K562 (cell line): ENCODE data around the gene FIGLA. TPM values are rescaled to one million over a fixed set of nuclear protein-coding genes. Genes with fewer than 3 reads are reported as not detected.

Experiments used
- ATAC-seq: fragments of 200-7000 bp; cut with Tn5 transposase; 3 replicates; pipeline ENCODE4 v1.9.1; 2020; ENCODE audit warnings: moderate library complexity
- BruUV-seq: library from RNA; stranded (reverse); fragments of 400-500 nt; replicated peaks from 2 replicates; lab custom pipeline; 2021; lab: Mats Ljungman, UMichigan
- CTCF ChIA-PET: fragments of 300-600 bp; formaldehyde crosslinking; extraction: SDS; loops from one replicate; lab custom pipeline; 2021; ENCODE audit warnings: low intra/inter-chr PET ratio; lab: Yijun Ruan, JAX
- POLR2A ChIA-PET: fragments of 300-600, 350-650 bp; sonication (Branson Sonifier 250); formaldehyde crosslinking; extraction: SDS; loops from one replicate; lab custom pipeline; 2021; ENCODE audit warnings: antibody characterized with exemption, inconsistent platforms; lab: Yijun Ruan, JAX
- DNase-seq, 4 experiments: peaks; one replicate each; pipeline versions ENCODE4 v3.0.0 to v3.0.0-alpha.2; 2011 to 2018; ENCODE audit warnings: low spot score in 3 of 4, mixed read lengths in 3 of 4; ENCODE audit errors: extremely low read depth in 1 of 4
- FAIRE-seq: peaks from 2 replicates; lab custom pipeline; 2011; peaks lifted over from hg19 to GRCh38; lab: Jason Lieb, UNC
- H2AFZ ChIP-seq: 2 replicates; pipeline ENCODE4 v1.6.0; 2011; ENCODE audit warnings: low read depth, low read length, control low read depth, inconsistent platforms
- H3K27ac ChIP-seq: fragments of 200-600 bp; 3 replicates; pipeline ENCODE4 v1.8.0; 2011; ENCODE audit warnings: low read depth, mild to moderate bottlenecking, control low read depth, inconsistent platforms, low read length, moderate library complexity, mixed read lengths; ENCODE audit errors: extremely low read depth
- H3K27me3 ChIP-seq, 2 experiments: fragments of 300-600 bp in 1 of 2; 2 replicates in 1 of 2; 3 replicates in 1 of 2; pipeline versions ENCODE4 v1.6.0 to v1.8.0; 2011; ENCODE audit warnings: inconsistent platforms in 2 of 2, low read length in 2 of 2, mild to moderate bottlenecking in 1 of 2, mixed read lengths in 1 of 2, moderate library complexity in 1 of 2; ENCODE audit not compliant: control insufficient read depth in 2 of 2, insufficient read depth in 2 of 2
- H3K36me3 ChIP-seq: fragments of 300-600 bp; 3 replicates; pipeline ENCODE4 v1.8.0; 2011; ENCODE audit warnings: mild to moderate bottlenecking, low read length, inconsistent platforms; ENCODE audit not compliant: control insufficient read depth, insufficient read depth
- H3K4me1 ChIP-seq, 2 experiments: fragments of 200-600 bp in 1 of 2; replicated peaks in 1 of 2; 2 replicates in 1 of 2; 3 replicates in 1 of 2; pipeline versions ENCODE4 v1.5.1 to v1.8.0; 2011; ENCODE audit warnings: inconsistent platforms in 2 of 2, low read length in 2 of 2, mild to moderate bottlenecking in 1 of 2, mixed read lengths in 1 of 2, moderate library complexity in 1 of 2; ENCODE audit not compliant: control insufficient read depth in 2 of 2, insufficient read depth in 2 of 2
- H3K4me2 ChIP-seq: 2 replicates; pipeline ENCODE4 v1.6.1; 2011; ENCODE audit warnings: low read length, control low read depth, inconsistent platforms, mixed read lengths; ENCODE audit not compliant: insufficient read depth
- H3K4me3 ChIP-seq: fragments of 200-600 bp; sonication (generic), shearing (Covaris generic); 2 replicates; pipeline ENCODE4 v1.5.1; 2016; ENCODE audit warnings: control low read depth, inconsistent platforms
- H3K79me2 ChIP-seq: fragments of 200-600 bp; 3 replicates; pipeline ENCODE4 v1.8.0; 2011; ENCODE audit warnings: low read length, inconsistent platforms; ENCODE audit not compliant: control insufficient read depth, insufficient read depth
- H3K9ac ChIP-seq, 2 experiments: 2 replicates each; pipeline versions ENCODE4 v1.6.0 to v1.6.1; 2011; ENCODE audit warnings: low read depth in 2 of 2, low read length in 2 of 2, control low read depth in 1 of 2, inconsistent platforms in 1 of 2, mild to moderate bottlenecking in 1 of 2, mixed read lengths in 1 of 2; ENCODE audit not compliant: insufficient read depth in 1 of 2
- H3K9me1 ChIP-seq: one replicate; pipeline ENCODE4 v1.6.0; 2011; ENCODE audit warnings: inconsistent platforms, mild to moderate bottlenecking, low read length, moderate library complexity; ENCODE audit not compliant: control insufficient read depth, insufficient read depth
- H3K9me3 ChIP-seq: replicated peaks from 2 replicates; pipeline ENCODE4 v1.5.1; 2011; ENCODE audit warnings: low read depth, low read length, inconsistent platforms; ENCODE audit not compliant: control insufficient read depth, insufficient read depth
- H4K20me1 ChIP-seq: replicated peaks from 2 replicates; pipeline ENCODE4 v1.6.1; 2011; ENCODE audit warnings: low read length, inconsistent platforms, mixed read lengths; ENCODE audit not compliant: control insufficient read depth, insufficient read depth
- ARID3B ChIP-seq: fragments of 250-450 bp; sonication (Bioruptor Pico); IDR thresholded peaks from 2 replicates; pipeline ENCODE4 v1.4.0; 2020; ENCODE audit warnings: borderline replicate concordance
- EGR1 ChIP-seq: fragments of 450-650 bp; conservative IDR thresholded peaks from 2 replicates; pipeline ENCODE4 v1.6.1; 2017; ENCODE audit warnings: mild to moderate bottlenecking
- FOXA1 ChIP-seq: fragments of 450-650 bp; IDR thresholded peaks from 2 replicates; pipeline ENCODE4 v1.6.1; 2016; ENCODE audit warnings: mild to moderate bottlenecking, borderline replicate concordance
- FOXP4 ChIP-seq: sonication (generic); formaldehyde crosslinking; IDR thresholded peaks from 2 replicates; pipeline ENCODE4 v1.8.0; 2022; ENCODE audit warnings: mild to moderate bottlenecking, missing genetic modification reagents, borderline replicate concordance
- HMG20A ChIP-seq: fragments of 450-650 bp; formaldehyde crosslinking; conservative IDR thresholded peaks from 2 replicates; pipeline ENCODE4 v1.4.0; 2020; ENCODE audit warnings: mild to moderate bottlenecking, mixed read lengths
- L3MBTL2 ChIP-seq: fragments of 450-650 bp; IDR thresholded peaks from 2 replicates; pipeline ENCODE4 v1.6.1; 2016; ENCODE audit warnings: mild to moderate bottlenecking, moderate library complexity
- PCBP2 ChIP-seq: fragments of 200-400 bp; formaldehyde crosslinking; IDR thresholded peaks from 2 replicates; pipeline ENCODE4 v1.6.1; 2018; ENCODE audit warnings: low read length, low read depth, mild to moderate bottlenecking, moderate library complexity; ENCODE audit not compliant: poor library complexity, severe bottlenecking
- SMARCC2 ChIP-seq: fragments of 450-650 bp; IDR thresholded peaks from 2 replicates; pipeline ENCODE4 v1.6.1; 2017; ENCODE audit warnings: antibody characterized with exemption, moderate library complexity, mild to moderate bottlenecking, low read depth
- SREBF2 ChIP-seq: sonication (generic); formaldehyde crosslinking; IDR thresholded peaks from 2 replicates; pipeline ENCODE4 v1.4.0; 2020; ENCODE audit warnings: mild to moderate bottlenecking, missing genetic modification reagents
- TAF7 ChIP-seq: fragments of 450-650 bp; IDR thresholded peaks from 2 replicates; pipeline ENCODE4 v1.6.1; 2016; ENCODE audit warnings: missing genetic modification characterization, missing compliant biosample characterization
- TFE3 ChIP-seq: fragments of 450-650 bp; formaldehyde crosslinking; IDR thresholded peaks from 2 replicates; pipeline ENCODE4 v1.4.0; 2020; ENCODE audit warnings: mild to moderate bottlenecking, mixed read lengths
- THRB ChIP-seq: fragments of 450-650 bp; formaldehyde crosslinking; conservative IDR thresholded peaks from 2 replicates; pipeline ENCODE4 v1.4.0; 2022; ENCODE audit warnings: mild to moderate bottlenecking, missing genetic modification characterization
- WGBS: fragments of 100-300 bp; shearing (Covaris generic); methylation state at CpG from one replicate; pipeline ENCODE4 v1.1.6; 2016; ENCODE audit warnings: low coverage, mixed read lengths; ENCODE audit not compliant: insufficient coverage; ENCODE audit errors: missing lambda C conversion rate; 5-methylcytosine and 5-hydroxymethylcytosine counted together
- in situ Hi-C: fragments of 300-500 bp; cut with MboI; formaldehyde crosslinking; loops from 4 replicates; pipeline ENCODE4 v1.15.0; 2018; ENCODE audit warnings: inconsistent platforms, mixed read lengths
- intact Hi-C: fragments of 100-400 bp; cut with micrococcal nuclease; formaldehyde crosslinking; loops from 2 replicates; pipeline ENCODE4 v1.14.2; 2022
- polyA plus RNA-seq, 8 experiments: library from polyadenylated mRNA; depleted of rRNA in 4 of 8; stranded (reverse) in 5 of 8; unstranded in 3 of 8; fragments of >200 nt; fragmentation: Nextera tagmentation in 2 of 8; fragmentation: Illumina TruSeq in 1 of 8; extraction: Ambion mirVana in 2 of 8; extraction: Trizol in 1 of 8; gene quantifications; 2 replicates each; pipeline versions ENCODE4 v1.2.1 to v1.2.3, GENCODE V29; 2011 to 2014; ENCODE audit warnings: inconsistent platforms in 1 of 8, missing spikeins in 1 of 8
- total RNA-seq, 7 experiments: library from RNA; depleted of rRNA in 6 of 7; stranded (reverse); fragments of >200 nt in 6 of 7; fragmentation: Illumina TruSeq in 2 of 7; extraction: Trizol in 2 of 7; gene quantifications; 2 replicates each; pipeline versions ENCODE4 v1.2.1 to v1.2.3, GENCODE V29; 2011 to 2021; ENCODE audit warnings: low replicate concordance in 1 of 7
- TF ChIP-seq, protein P1 (sequence below): fragments of 250-450 bp; sonication (Bioruptor Pico); IDR thresholded peaks from 2 replicates; pipeline ENCODE4 v1.8.0; 2021; ENCODE audit warnings: mild to moderate bottlenecking, moderate library complexity

Gene FIGLA
- total and polyA plus RNA-seq, 9 of the 15 experiments (the other 6 are each of a cell fraction or from before 2014, with no cell fraction given): not detected

DNA sequence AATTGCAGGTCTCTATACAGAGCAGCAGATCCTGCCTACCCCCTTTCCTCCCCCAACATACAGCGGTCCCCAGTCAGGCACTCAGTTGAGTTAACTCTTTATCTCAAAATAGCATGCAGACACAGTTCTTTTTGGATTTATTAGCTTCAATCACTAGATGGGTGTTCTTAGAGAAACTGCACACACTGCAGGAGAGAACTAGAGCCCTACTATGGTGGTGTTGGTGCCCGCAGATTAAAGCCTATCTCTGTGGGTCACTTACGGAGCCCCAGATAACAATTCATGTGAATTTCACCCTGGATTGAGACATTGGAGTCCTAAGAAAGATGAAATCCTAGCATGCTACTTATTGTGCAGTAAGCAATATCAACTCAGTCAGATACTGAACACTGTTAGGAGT, 34.3 kb downstream of the FIGLA start (continued):
- TF ChIP-seq FOXP4 (CRISPR knock-in tag): no peak

DNA sequence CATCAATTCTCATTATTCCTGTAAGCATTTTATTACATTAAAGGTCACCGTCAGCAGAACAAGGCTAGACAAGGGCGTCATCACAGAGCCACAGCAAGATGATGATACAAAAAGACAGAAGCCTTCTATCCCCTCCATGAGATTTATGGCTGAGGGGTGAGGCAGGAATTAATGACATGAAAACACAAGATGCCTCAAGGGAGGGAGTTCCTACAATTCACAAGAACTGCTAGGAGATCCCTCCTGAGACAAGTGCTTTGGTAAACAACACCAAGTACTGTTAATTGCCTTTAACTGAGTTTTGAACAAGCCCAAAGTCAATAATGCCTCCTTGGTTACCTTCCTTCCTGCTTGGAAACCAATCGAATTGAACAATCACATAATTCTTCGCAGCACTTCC, 36.5 kb downstream of the FIGLA start:
- no TSS peak for BruUV-seq
- H4K20me1 ChIP-seq: no peaks in the 10 kb centered on the region
- peaks cover 7 to 29% of the 10 kb centered on the region in 2 experiments; a peak in 3 of 5 replicates for H3K4me1 ChIP-seq
- H2AFZ ChIP-seq: no peak overlapping the region
- ChIA-PET POLR2A (interaction anchor here (0.6 to 1.4 kb wide), 2 partner anchors 14 to 25 kb away, joined by 3 to 4 read pairs; partner anchors contain the start of gene ADD2), CTCF (no interaction called here)
- ATAC-seq (no peak), FAIRE-seq (no peak), DNase-seq (no peak)
- in situ Hi-C loops: no loop called here
- H3K27me3 ChIP-seq: no peaks in the 10 kb centered on the region
- no peaks in the 10 kb centered on the region for H3K36me3 ChIP-seq
- WGBS: 59% methylated on average over 4 of the region's 4 CpGs
- H3K9ac ChIP-seq: no peak overlapping the region
- intact Hi-C loops: loop anchor here (5.0 kb wide), 1 partner anchor 67 kb away; no protein-coding TSS in a partner anchor
- H3K4me2 ChIP-seq: no peak overlapping the region
- H3K9me3 ChIP-seq: no peaks in the 10 kb centered on the region
- H3K4me3 ChIP-seq: no peak overlapping the region
- H3K79me2 ChIP-seq: peaks cover 17% of the 10 kb centered on the region; the same call in 2 of the 3 replicates
- H3K27ac ChIP-seq: no peak overlapping the region
- H3K9me1 ChIP-seq: peaks cover 4% of the 10 kb centered on the region
- TF ChIP-seq L3MBTL2 (no peak), HMG20A (CRISPR knock-in tag) (no peak), EGR1 (no peak), SMARCC2 (no peak), TAF7 (no peak), PCBP2 (no peak), FOXA1 (no peak), THRB (no peak), SREBF2 (CRISPR knock-in tag) (no peak), TFE3 (CRISPR knock-in tag) (no peak), ARID3B (CRISPR knock-in tag) (no peak)
- TF ChIP-seq, protein P1, sequence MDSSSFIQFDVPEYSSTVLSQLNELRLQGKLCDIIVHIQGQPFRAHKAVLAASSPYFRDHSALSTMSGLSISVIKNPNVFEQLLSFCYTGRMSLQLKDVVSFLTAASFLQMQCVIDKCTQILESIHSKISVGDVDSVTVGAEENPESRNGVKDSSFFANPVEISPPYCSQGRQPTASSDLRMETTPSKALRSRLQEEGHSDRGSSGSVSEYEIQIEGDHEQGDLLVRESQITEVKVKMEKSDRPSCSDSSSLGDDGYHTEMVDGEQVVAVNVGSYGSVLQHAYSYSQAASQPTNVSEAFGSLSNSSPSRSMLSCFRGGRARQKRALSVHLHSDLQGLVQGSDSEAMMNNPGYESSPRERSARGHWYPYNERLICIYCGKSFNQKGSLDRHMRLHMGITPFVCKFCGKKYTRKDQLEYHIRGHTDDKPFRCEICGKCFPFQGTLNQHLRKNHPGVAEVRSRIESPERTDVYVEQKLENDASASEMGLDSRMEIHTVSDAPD (CRISPR knock-in tag): no peak
